Mucosa of stomach (tissue), 1 donor: Measurements from ENCODE around the gene TBL1X.

ENCODE experiments used
- H3K27me3 ChIP-seq: one replicate; pipeline ENCODE4 v1.7.0; 2013; ENCODE audit warnings: mild to moderate bottlenecking, low read length; ENCODE audit not compliant: control insufficient read depth, insufficient read depth
- H3K36me3 ChIP-seq: one replicate; pipeline ENCODE4 v1.7.0; 2013; ENCODE audit warnings: low read length; ENCODE audit not compliant: control insufficient read depth, insufficient read depth
- H3K4me1 ChIP-seq: one replicate; pipeline ENCODE4 v1.7.0; 2013; ENCODE audit warnings: mild to moderate bottlenecking, low read length; ENCODE audit not compliant: control insufficient read depth, insufficient read depth
- H3K4me3 ChIP-seq: one replicate; pipeline ENCODE4 v1.7.0; 2013; ENCODE audit warnings: low read length
- H3K9ac ChIP-seq: one replicate; pipeline ENCODE4 v1.7.0; 2013; ENCODE audit warnings: mild to moderate bottlenecking, low read length, moderate library complexity
- H3K9me3 ChIP-seq: one replicate; pipeline ENCODE4 v1.7.0; 2013; ENCODE audit warnings: mild to moderate bottlenecking, low read length, moderate library complexity; ENCODE audit not compliant: control insufficient read depth
- donor health status: Pancreatic carcinoma.

The TBL1X gene

GRCh38 chrX:9687899-9688298, 223.0 kb downstream of the TBL1X start:
- H3K36me3 ChIP-seq: no peaks in the 10 kb centered on the region
- no peaks in the 10 kb centered on the region for H3K9me3 ChIP-seq
- H3K27me3 ChIP-seq: no peaks in the 10 kb centered on the region
- H3K9ac ChIP-seq: no peak overlapping the region
- no peaks in the 10 kb centered on the region for H3K4me1 ChIP-seq
- H3K4me3 ChIP-seq: no peak overlapping the region

GRCh38 chrX:9688833-9689232, 224.0 kb downstream of the TBL1X start:
- H3K27me3 ChIP-seq: no peaks in the 10 kb centered on the region
- no peaks in the 10 kb centered on the region for H3K9me3 ChIP-seq
- H3K36me3 ChIP-seq: no peaks in the 10 kb centered on the region
- no peak overlapping the region for H3K9ac ChIP-seq
- H3K4me1 ChIP-seq: no peaks in the 10 kb centered on the region
- no peak overlapping the region for H3K4me3 ChIP-seq

GRCh38 chrX:9690046-9690445, 225.2 kb downstream of the TBL1X start:
- Histone ChIP-seq H3K9ac (no peak overlapping the region), H3K4me1 (no peaks in the 10 kb centered on the region), H3K4me3 (no peak overlapping the region), H3K27me3 (no peaks in the 10 kb centered on the region), H3K9me3 (no peaks in the 10 kb centered on the region), H3K36me3 (no peaks in the 10 kb centered on the region)

GRCh38 chrX:9693307-9694001, 228.6 kb downstream of the TBL1X start:
- H3K4me3 ChIP-seq: no peak overlapping the region
- no peak overlapping the region for H3K9ac ChIP-seq
- H3K36me3 ChIP-seq: no peaks in the 10 kb centered on the region

GRCh38 chrX:9698576-9698975, 233.7 kb downstream of the TBL1X start:
- no peaks in the 10 kb centered on the region for H3K36me3 ChIP-seq
- H3K4me3 ChIP-seq: no peak overlapping the region
- H3K27me3 ChIP-seq: no peaks in the 10 kb centered on the region
- H3K4me1 ChIP-seq: no peaks in the 10 kb centered on the region
- no peaks in the 10 kb centered on the region for H3K9me3 ChIP-seq
- no peak overlapping the region for H3K9ac ChIP-seq

More at GRCh38 chrX:9693307-9694001, 228.6 kb downstream of the TBL1X start:
- H3K9me3 ChIP-seq: no peaks in the 10 kb centered on the region
- H3K4me1 ChIP-seq: no peaks in the 10 kb centered on the region
- H3K27me3 ChIP-seq: no peaks in the 10 kb centered on the region

- no peaks in the 10 kb centered on the region for H3K27me3 ChIP-seq
- no peak overlapping the region for H3K4me3 ChIP-seq
- H3K9ac ChIP-seq: no peak overlapping the region
- no peaks in the 10 kb centered on the region for H3K4me1 ChIP-seq
- no peaks in the 10 kb centered on the region for H3K9me3 ChIP-seq
- H3K36me3 ChIP-seq: no peaks in the 10 kb centered on the region
Observed at GRCh38 chrX:9700555-9700954, 235.7 kb downstream of the TBL1X start.

- Histone ChIP-seq H3K27me3 (no peaks in the 10 kb centered on the region), H3K9me3 (no peaks in the 10 kb centered on the region), H3K36me3 (no peaks in the 10 kb centered on the region), H3K4me1 (no peaks in the 10 kb centered on the region), H3K4me3 (no peak overlapping the region), H3K9ac (no peak overlapping the region)
Observed at GRCh38 chrX:9701790-9702189, 236.9 kb downstream of the TBL1X start.

GRCh38 chrX:9703406-9703805, 238.5 kb downstream of the TBL1X start:
- Histone ChIP-seq H3K4me3 (no peak overlapping the region), H3K9me3 (no peaks in the 10 kb centered on the region), H3K4me1 (no peaks in the 10 kb centered on the region), H3K9ac (no peak overlapping the region), H3K27me3 (no peaks in the 10 kb centered on the region), H3K36me3 (no peaks in the 10 kb centered on the region)

GRCh38 chrX:9704876-9705465, 240.1 kb downstream of the TBL1X start:
- Histone ChIP-seq H3K36me3 (no peaks in the 10 kb centered on the region), H3K9ac (no peak overlapping the region), H3K27me3 (no peaks in the 10 kb centered on the region), H3K4me3 (no peak overlapping the region), H3K4me1 (no peaks in the 10 kb centered on the region), H3K9me3 (no peaks in the 10 kb centered on the region)

- Histone ChIP-seq H3K4me3 (no peak overlapping the region), H3K4me1 (no peaks in the 10 kb centered on the region), H3K9me3 (no peaks in the 10 kb centered on the region), H3K9ac (no peak overlapping the region), H3K36me3 (no peaks in the 10 kb centered on the region), H3K27me3 (no peaks in the 10 kb centered on the region)
Observed at GRCh38 chrX:9706421-9706820, 241.6 kb downstream of the TBL1X start.

GRCh38 chrX:9707306-9708033, 242.6 kb downstream of the TBL1X start:
- no peak overlapping the region for H3K9ac ChIP-seq
- H3K4me3 ChIP-seq: no peak overlapping the region
- H3K27me3 ChIP-seq: no peaks in the 10 kb centered on the region
- H3K36me3 ChIP-seq: no peaks in the 10 kb centered on the region
- no peaks in the 10 kb centered on the region for H3K4me1 ChIP-seq
- H3K9me3 ChIP-seq: no peaks in the 10 kb centered on the region

- H3K9me3 ChIP-seq: no peaks in the 10 kb centered on the region
- H3K9ac ChIP-seq: no peak overlapping the region
- H3K27me3 ChIP-seq: no peaks in the 10 kb centered on the region
- no peaks in the 10 kb centered on the region for H3K36me3 ChIP-seq
- no peak overlapping the region for H3K4me3 ChIP-seq
- no peaks in the 10 kb centered on the region for H3K4me1 ChIP-seq
Observed at GRCh38 chrX:9708086-9708485, 243.2 kb downstream of the TBL1X start.
